SK-N-SH treated with all-trans-retinoic acid at 6 μM for 48 hours (cell line): ENCODE results near the gene EXD3.

ENCODE experiments used
- ARNTL ChIP-seq: fragments of 450-650 bp; formaldehyde crosslinking; IDR thresholded peaks from 2 replicates; pipeline ENCODE4 v1.5.0; 2020; ENCODE audit warnings: low read depth, mild to moderate bottlenecking, moderate library complexity, borderline replicate concordance
- PATZ1 ChIP-seq: fragments of 250-450 bp; sonication (Bioruptor Pico); IDR thresholded peaks from 2 replicates; pipeline ENCODE4 v1.8.0; 2020; ENCODE audit warnings: mild to moderate bottlenecking, moderate library complexity, borderline replicate concordance
- PPARA ChIP-seq: fragments of 250-450 bp; sonication (Bioruptor Pico); IDR thresholded peaks from 2 replicates; pipeline ENCODE4 v1.5.0; 2020; ENCODE audit warnings: mild to moderate bottlenecking, borderline replicate concordance
- ZC3H10 ChIP-seq: fragments of 250-450 bp; sonication (Bioruptor Pico); IDR thresholded peaks from 2 replicates; pipeline ENCODE4 v1.5.1; 2021; ENCODE audit warnings: mild to moderate bottlenecking, moderate library complexity
- ZFP3 ChIP-seq: fragments of 250-450 bp; sonication (Bioruptor Pico); IDR thresholded peaks from 2 replicates; pipeline ENCODE4 v1.5.0; 2020; ENCODE audit warnings: mild to moderate bottlenecking, moderate library complexity
- ZFP30 ChIP-seq: fragments of 450-650 bp; formaldehyde crosslinking; IDR thresholded peaks from 2 replicates; pipeline ENCODE4 v1.5.0; 2022; ENCODE audit warnings: mild to moderate bottlenecking, moderate library complexity

- no peak for TF ChIP-seq ZFP3 (CRISPR knock-in tag)
- no peak for TF ChIP-seq PPARA (CRISPR knock-in tag)
- TF ChIP-seq ARNTL (CRISPR knock-in tag) = no peak
- TF ChIP-seq PATZ1 (CRISPR knock-in tag) = no peak
- TF ChIP-seq ZC3H10 (CRISPR knock-in tag) = no peak
- TF ChIP-seq ZFP30 = no peak
Observed at GRCh38 chr9:137341227-137341626, 81.7 kb downstream of the EXD3 start.
